ENCODE results near the gene ATRNL1.

- TF ChIP-seq CTCF (conservative IDR thresholded peaks at IDR 0.05; ENCODE audit: low read depth, low read length) (no peak), EZH2 (IDR thresholded peaks at IDR 0.05; ENCODE audit: low read length, unreplicated experiment) (no peak), EZH2phosphoT487 (IDR thresholded peaks at IDR 0.05; ENCODE audit: borderline replicate concordance, low read length) (no peak)
Observed at GRCh38 chr10:115107830-115108229, 14.7 kb downstream of the ATRNL1 start.
